Measurements from ENCODE around the gene PRKCSH.

PRKCSH gene

GRCh38 chr19:11420429-11421370 is 14.7 kb upstream of the PRKCSH start (continued):
- TF ChIP-seq ZBTB44 (tag by site-specific recombination; IDR thresholded peaks at IDR 0.05) (no peak), REST (tag by site-specific recombination; IDR thresholded peaks at IDR 0.05) (no peak), ZNF610 (tag by site-specific recombination; IDR thresholded peaks at IDR 0.05; ENCODE audit: borderline replicate concordance) (no peak), ZNF341 (tag by site-specific recombination; IDR thresholded peaks at IDR 0.05; ENCODE audit: low read depth) (no peak), ZNF600 (tag by site-specific recombination; IDR thresholded peaks at IDR 0.05) (peak; percentile 28; the same call in 1 of the 2 replicates), PRDM4 (tag by site-specific recombination; IDR thresholded peaks at IDR 0.05) (no peak), ZNF37A (tag by site-specific recombination; IDR thresholded peaks at IDR 0.05) (no peak), SP2 (tag by site-specific recombination; IDR thresholded peaks at IDR 0.05) (peak; percentile 37; the same call in 1 of the 2 replicates), BCL6B (tag by site-specific recombination; IDR thresholded peaks at IDR 0.05) (no peak), ZNF202 (tag by site-specific recombination; IDR thresholded peaks at IDR 0.05; ENCODE audit: borderline replicate concordance) (no peak), ZNF112 (tag by site-specific recombination; IDR thresholded peaks at IDR 0.05) (no peak), ZNF169 (tag by site-specific recombination; IDR thresholded peaks at IDR 0.05) (no peak), ZBTB8A (tag by site-specific recombination; IDR thresholded peaks at IDR 0.05) (no peak), ZBTB48 (tag by site-specific recombination; IDR thresholded peaks at IDR 0.05) (peak; percentile 65; the same call in 1 of the 2 replicates), ZNF791 (tag by site-specific recombination; IDR thresholded peaks at IDR 0.05) (no peak), ZNF670 (tag by site-specific recombination; IDR thresholded peaks at IDR 0.05; ENCODE audit: low read depth) (no peak), REPIN1 (tag by site-specific recombination; IDR thresholded peaks at IDR 0.05; ENCODE audit: low read depth) (no peak), ZFP69B (tag by site-specific recombination; IDR thresholded peaks at IDR 0.05) (peak; percentile 42; the same call in 1 of the 2 replicates), ZNF311 (tag by site-specific recombination; IDR thresholded peaks at IDR 0.05; ENCODE audit: borderline replicate concordance) (no peak), MZF1 (tag by site-specific recombination; IDR thresholded peaks at IDR 0.05; ENCODE audit: borderline replicate concordance) (no peak), KLF10 (tag by site-specific recombination; IDR thresholded peaks at IDR 0.05) (no peak), OVOL3 (tag by site-specific recombination; IDR thresholded peaks at IDR 0.05) (no peak), ZNF560 (tag by site-specific recombination; IDR thresholded peaks at IDR 0.05; ENCODE audit: borderline replicate concordance) (0 out of 2 replicates have a peak, but pooled peaks have one; percentile 43), CTCF (tag by site-specific recombination; IDR thresholded peaks at IDR 0.05) (no peak), BCL11B (tag by site-specific recombination; IDR thresholded peaks at IDR 0.05; ENCODE audit: low read depth) (no peak), ZBTB7A (tag by site-specific recombination; IDR thresholded peaks at IDR 0.05; ENCODE audit: low read depth) (no peak), ZNF488 (tag by site-specific recombination; IDR thresholded peaks at IDR 0.05) (no peak), PRDM1 (tag by site-specific recombination; IDR thresholded peaks at IDR 0.05) (no peak)
